GM21576 (cell line): ENCODE measurements around the gene CLDN15.
"Not testable (repeated sequence)": the region's sequence is repeated elsewhere in the genome, so short reads cannot be mapped to it uniquely, and the experiment has no call there.

Experiments used
- ATAC-seq: cut with Tn5 transposase; IDR thresholded peaks from one replicate; pipeline ENCODE4 v1.9.1; 2021; ENCODE audit warnings: mild to moderate bottlenecking, moderate library complexity; ENCODE audit not compliant: unreplicated experiment

CLDN15 gene

DNA sequence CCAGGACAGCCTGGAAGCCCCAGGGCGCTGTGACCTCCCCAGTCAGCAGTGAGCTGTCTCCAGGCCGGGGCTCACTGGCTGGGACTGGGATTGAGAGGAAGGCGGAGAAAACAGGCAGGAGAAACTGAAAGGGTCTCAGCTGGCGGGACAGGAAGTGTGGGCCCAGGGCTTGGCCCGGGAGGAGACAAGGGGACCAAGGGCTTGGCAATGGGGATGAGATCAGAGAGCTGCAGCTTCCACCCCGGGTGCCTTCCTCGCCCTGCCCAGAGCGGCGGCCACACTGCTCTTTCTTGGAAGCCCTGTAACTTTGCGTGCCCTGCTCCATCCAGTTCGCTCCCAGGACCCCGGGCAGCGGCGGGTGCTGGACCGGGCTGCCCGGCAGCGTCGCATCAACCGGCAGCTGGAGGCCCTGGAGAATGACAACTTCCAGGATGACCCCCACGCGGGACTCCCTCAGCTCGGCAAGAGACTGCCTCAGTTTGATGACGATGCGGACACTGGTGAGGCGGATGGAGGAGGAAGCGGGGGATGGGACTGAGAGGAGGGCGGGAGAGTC lies 15.2 kb downstream of the CLDN15 start:
- ATAC-seq = no peak

DNA sequence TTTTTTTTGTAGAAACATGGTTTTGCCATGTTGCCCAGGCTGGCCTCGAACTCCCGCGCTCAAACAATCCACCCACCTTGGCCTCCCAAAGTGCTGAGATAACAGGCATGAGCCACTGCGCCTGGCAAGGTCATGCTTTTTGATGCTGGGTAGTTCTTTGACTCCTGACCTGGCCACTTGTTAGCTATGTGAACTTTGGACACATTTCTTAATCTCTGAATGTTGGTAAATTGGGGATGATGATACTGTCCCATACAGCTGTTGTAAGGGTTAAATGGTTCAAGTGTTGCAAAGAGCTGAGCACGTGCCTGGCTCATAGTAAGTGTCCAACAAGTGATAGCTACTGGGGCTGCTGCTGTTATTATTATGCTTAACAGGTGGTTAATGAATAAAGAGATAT lies 17.3 kb downstream of the CLDN15 start:
- ATAC-seq = no peak

DNA sequence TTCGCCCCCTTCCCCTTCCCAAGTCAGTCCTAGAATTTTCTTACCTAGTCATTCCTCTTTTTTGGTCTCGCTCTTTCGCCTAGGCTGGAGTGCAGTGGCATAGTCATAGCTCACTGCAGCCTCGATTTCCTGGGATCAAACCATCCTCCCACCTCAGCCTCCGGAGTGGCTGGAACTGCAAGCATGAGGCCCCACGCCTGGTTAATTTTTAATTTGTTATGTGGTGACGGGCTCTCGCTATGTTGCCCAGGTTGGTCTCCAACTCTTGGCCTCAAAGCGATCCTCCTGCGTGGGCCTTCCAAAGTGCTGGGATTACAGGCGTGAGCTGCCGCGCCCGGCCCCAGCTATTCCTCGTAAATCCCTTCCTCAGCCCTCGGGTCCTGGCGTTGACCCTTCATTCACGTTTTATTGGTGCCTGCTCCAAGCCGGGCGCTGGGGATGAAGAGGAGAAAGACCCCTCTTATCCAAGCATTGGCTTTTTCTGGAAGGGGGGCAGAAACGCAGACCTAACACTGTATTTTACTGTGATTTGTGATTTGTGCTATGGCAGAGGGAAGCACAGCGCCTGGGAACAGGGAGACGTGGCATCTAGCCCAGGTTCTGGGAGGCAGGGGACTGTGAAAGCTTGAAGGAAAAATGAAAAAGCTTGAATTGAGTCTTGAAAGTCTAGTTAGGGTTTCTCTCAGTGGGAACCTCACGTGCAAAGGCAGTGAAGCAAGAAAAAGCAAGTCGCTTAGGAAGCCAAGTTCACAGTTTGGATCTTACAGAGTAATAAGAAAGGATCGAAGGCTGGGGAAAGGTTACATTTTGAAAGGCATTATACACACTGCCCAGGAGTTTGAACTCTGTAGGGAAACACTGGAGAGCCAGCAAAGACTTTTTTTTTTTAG lies 19.1 kb downstream of the CLDN15 start:
- no peak for ATAC-seq

DNA sequence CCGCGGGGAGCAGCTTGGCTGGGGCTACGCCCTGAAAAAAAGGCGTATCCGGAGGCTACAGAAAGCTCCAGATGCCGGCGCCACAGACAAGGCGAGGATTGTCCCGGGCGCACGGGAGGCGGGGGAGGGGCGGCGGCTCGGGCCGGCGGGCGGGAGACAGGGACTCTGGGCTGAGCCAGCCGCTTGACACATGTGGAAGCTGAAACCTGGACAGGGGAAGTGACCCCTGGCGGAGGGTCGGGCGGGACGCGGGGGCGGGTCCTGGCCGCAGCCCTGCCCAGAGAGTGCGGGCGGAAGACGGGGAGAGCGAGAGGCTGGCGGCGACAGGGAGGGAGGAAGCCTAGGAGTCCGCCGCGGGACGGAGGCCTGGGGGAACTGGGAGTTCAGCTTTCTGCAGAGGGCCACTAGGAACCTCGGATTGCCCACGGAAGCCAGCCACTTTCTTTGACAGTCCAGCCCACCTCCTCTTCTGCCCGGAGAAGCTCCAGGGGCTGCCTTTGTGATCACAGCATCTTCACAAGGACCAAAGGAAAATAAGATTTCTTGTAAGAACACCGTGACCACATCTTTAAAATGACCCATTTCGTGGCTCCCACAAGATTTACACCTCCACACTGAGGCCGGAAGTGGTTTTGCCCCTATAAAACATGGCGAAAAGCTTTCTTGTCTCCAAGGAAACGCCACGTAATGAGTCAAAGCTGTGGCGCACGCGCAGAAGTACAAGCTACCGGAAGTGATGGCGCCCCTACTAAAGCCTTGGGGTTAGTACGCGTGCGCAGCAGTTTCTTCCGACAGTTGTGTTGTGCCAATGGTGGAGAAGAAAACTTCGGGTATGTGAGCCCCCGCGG lies 20.0 kb downstream of the CLDN15 start, which contains the start of the genes PLOD3 and ZNHIT1:
Gene PLOD3, minus strand, starts transcription at position 194 of the 848 bp plus-strand sequence. CDS start 307 bp downstream, outside the sequence.
Gene ZNHIT1, plus strand, starts transcription at position 778 of the 848 bp plus-strand sequence. Its CDS starts 31 bp downstream, at position 809.
- peak; percentile 58 for ATAC-seq

DNA sequence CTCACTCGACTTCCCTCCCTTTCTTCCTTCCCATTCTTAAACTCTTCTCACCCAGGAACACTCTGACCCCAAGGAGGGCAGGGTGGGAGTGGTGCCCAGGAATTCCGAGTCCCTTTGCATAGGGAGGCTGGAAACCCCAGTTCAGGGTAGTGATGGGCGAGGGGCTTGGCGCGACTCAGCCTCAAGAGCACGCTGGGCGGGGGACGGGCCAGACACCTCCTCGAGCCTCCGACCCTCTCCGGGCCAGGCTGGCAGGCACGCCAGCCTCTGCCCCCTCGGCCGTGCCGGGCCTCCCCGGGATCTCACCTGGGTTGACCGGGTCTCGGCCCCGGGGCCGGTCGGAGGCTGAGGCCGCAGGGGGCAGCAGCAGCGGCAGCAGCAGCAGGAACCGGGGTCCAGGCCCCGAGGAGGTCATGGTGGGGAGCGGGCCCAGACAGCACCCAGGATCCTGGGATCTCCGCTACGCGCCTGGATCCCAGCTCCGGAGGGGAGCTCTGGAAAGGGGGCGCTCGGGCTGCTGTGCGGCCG lies 20.7 kb downstream of the CLDN15 start:
- ATAC-seq = peak; percentile 31

DNA sequence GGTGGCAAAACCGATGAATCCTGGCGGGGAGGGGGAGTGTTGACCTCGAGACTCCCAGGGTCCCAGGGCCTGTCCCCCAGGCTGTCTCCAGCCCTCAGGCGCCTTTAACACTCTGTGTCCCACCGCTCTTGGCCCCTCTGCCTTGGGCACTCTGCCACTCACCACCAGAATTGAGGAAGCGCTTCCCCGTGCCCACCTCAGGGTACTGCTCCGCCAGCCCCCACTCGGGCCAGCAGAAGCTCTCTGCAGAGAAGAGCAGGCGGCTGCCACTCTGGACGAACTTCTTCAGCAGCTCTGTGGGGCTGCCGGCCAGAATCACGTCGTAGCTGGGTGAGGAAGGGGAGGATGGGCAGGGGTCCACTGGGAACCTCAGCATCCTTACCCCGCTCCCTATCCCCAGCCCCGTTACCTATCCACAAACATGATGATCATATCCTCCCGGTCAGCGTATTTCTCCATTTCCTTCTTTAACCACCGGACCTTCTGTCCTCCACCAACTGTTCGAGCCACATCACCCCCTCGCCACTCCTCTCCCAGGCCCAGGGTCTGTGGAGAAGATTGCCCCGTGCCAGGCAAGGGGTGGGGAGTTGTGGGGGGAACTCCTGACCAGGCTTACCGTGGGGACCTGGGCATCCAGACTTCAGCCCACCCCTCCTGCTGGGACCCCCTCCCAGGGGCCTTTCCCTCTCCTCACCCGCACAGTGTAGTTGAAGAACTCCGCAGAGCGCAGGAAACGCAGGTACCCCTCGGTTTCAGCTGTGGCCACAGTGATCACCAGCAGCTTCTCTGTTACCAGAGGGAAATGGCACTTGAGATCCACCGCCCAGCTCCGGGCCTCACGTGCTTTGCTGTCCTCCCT lies 21.4 kb downstream of the CLDN15 start:
- no peak for ATAC-seq

DNA sequence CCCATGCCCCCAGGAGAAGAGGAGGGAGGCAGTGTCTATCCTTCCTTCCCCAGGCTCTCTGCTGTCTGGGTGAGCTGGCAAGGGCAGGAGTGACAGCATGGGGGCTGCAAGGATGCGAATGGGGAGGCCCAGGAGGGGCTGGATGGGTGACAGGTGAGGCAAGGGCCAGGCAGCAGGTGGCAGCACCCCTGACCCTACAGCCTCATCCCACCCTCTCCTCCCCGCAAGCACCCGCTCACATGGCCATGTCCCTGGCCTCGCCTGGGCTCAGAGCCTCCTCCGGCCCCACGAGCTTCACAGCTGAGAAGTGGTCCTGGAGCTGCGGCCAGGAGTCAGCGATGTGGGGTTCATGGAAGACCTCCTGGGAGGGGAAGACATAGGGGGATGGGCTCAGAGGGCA lies 25.6 kb downstream of the CLDN15 start:
- no peak for ATAC-seq

DNA sequence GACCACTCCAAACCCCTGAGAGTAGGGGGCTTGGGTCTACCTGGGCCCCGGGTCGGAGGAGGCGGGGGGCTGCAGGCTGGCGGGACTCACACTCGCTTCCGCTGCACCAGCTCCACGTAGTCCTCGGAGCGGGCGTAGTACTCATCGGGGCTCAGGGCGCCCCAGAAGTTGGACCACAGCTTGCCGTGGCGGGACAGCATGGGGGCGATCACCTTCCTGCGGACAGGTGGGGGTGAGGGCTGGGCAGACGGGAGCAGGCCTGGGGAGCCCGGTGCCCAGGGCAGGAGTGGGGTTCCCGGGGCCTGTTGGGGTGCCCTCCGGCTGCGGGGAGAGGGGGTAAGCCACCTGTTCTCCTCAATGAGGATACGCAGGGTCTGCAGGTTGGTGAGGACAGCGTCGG lies 26.1 kb downstream of the CLDN15 start:
- ATAC-seq = no peak

DNA sequence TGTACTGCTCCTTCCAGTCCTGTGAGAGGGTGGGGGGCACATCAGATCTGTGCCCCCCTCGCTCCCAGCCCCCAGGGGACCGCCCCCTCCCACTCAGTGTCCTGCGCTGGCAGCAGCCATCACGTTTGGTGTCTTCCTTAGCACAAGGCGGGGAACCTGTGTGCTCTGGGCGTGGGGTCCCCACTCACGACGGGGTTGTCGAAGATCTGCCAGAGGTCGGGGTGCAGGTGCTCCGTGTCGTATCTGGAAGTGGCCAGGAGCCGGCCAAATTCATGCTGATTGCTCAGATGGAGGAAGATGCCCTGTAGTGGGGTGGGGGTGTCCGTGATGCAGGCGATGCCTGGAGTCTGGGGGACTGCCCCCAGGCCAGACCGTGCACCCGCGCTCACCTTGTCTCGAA lies 27.5 kb downstream of the CLDN15 start:
- ATAC-seq = no peak

DNA sequence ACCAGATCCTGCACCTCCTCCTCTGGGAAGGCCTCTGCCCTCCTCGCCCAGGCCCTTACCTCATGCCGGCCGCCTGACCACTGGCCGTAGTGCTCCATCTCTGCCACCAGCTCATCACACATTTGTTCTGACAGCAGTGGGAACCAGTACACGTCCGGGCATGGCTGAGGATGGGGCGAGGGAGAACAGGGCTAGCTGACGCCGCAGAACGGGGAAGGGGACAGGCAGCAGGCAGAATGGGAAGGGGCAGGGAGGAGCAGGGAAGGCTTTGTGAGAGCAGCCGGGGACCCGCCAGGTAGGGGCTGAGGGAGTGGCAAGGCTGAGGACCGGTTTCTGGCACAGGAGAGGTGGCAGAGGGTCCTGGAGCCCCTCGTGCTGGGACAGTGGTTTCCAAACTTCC lies 28.8 kb downstream of the CLDN15 start:
- no peak for ATAC-seq

DNA sequence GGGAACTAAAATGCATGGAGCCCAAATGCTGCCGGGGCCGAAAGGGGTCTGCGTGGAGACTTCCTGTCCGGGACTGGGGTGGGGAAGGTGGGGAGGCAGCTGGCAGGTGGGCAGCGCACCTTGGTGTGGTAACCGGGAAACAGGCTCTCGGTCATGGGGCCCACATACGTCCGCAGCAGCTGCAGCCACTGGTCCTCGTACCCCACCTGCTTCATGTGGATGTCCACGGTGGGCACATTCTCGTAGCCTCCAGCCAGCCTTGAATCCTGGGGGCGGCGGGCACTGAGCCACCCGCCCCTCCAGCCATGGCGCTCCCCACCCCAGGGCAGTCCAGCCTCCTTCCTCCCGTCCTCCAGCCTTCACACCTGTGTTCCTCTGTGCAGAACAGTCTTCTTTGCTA lies 30.1 kb downstream of the CLDN15 start:
- no peak for ATAC-seq

DNA sequence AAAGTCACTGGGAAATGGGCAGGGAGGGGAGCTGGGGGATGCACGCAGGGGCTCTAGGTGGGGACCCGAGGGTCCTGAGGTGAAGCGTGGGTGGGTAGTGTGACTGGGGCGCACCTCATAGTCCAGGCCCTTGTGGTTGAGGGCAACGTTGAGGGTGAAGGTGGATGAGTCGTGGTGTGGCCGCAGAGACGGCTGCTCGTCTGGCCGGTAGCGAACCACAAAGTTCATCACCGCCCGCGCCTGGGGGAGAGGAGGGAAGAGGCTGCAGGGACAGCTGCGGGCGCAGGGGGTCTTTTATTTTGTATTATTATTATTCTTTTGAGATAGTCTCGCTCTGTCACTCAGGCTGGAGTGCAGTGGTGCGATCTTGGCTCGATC lies 30.9 kb downstream of the CLDN15 start:
- ATAC-seq = no peak

DNA sequence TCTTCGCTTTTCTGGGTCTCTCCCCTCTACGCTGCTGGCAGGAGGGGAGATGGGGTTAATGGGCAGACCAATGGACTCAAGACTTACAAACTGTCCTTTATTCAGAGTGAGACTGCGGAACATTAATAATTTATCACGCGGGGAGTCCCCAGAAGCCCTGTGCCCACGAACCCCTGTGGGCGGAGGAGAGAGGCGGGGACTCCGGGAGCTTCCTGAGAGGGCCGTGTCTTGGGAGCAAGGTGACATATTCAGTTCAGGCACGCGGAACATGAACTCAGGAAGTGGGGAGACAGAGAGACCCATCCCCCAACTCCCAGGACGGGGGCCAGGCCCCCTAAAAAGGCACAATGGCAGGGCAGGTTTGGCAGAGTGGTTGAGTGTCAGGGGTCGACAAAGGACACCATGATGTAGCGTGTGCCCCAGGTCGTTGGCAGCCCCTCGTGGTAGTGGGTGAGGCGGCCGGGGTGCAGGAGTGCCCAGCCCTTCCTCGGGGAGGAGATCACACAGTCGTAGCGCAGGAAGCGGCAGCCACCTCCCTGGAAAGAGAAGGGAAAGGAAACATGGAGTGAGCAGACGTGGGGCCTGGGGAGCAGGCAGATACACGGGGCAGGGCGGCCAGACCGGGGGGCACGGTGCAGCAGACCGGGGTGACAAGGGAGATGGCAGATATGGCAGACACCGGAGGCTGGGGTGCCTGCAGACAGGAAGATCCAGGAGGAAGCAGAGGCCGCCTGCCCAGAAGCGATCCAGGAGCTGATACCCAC lies 31.5 kb downstream of the CLDN15 start:
- no peak for ATAC-seq

DNA sequence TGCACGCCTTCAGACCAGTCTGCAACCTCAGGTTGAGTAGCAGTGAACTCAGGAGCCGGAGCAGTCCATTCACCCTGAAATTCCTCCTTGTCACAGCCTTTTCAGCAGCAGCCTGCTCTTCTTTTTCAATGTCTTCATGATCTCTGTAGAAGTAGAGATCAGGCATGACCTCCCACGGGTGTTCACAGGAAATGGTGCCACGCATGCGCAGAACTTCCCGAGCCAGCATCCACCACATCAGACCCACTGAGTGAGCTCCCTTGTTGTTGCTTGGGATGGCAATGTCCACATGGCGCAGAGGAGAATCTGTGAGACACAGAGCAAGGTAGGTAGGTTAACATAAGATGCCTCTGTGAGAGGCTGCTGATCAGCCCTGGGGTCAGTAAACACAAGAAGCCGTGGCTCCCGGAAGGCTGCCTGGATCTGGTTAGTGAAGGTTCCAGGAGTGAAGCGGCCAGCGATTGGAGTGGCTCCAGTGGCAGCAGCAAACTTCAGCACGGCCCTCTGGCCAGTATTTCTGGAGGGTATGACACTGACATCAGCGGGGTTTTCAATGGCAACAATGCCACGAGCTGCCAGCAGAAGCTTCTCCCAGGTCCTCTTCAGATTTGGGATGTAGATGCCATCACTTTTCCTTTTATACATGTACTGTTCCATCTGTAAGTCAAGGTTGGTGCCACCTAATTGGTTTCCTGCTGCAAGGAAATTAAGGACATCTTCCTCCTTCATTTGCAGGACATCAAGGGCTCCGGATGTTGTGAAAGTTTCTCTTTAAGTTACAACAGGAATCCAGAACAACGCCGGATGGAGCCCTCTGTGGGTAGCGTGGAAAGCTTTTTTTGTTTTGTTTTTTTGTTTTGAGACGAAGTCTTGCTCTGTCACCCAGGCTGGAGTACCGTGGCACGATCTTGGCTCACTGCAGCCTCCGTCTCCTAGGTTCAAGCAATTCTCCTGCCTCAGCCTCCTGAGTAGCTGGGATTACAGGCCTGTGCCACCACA lies 33.6 kb downstream of the CLDN15 start:
- not testable (repeated sequence) for ATAC-seq

DNA sequence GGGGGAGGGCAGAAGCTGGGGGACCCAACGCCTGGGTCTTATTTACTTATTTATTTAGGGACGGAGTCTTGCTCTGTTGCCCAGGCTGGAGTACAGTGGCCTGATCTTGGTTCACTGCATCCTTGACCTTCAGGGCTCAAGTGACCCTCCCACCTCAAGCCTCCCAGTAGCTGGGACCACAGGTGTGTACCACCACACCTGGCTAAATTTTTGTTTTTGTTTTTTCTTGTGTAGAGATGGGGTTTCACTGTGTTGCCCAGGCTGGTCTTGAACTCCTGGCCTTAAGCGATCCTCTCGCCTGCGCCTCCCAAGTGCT lies 35.0 kb downstream of the CLDN15 start:
- no peak for ATAC-seq

DNA sequence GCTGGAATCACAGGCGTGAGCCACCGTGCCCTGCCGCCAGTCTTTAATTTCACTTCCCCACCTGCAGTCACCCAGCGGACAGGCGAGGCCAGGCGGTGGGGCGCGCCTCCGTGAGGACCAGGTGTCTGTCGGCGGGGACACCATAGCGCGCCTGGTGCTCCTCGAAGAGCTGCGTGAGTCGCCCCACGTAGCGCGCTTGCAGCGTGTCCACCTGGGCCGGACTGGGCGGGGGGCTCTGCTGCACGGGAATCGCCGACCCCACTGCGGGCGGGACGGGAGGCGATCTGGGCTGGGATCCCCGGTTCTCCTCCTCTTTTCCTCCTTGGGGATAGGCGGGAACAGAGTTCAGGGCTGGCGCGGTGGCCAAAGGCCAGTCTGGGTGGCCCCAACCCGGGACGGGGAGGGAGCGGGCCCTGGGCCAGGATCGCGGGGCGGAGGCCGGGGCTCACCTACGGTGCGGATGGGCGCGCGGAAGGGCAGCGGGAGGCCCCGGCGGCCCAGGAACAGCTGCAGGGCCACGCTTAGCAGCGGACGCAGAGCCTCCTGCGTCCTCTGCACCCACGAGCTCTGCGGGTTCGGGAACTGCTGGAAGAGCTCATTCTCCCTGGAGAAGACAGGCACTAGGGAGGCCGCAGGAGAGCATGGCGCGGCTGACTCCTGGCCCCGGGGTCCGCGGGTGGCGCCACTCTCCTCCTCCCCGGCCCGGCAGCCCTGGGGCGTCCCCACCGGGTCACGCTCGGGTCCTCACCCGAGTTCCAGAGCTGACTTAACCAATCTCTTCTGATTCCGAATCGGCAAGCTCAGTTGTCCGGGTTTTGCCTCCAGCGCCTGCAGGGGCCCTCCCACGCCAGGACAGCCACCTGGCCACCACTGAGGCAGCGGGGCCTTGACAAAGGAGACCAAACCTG lies 35.7 kb downstream of the CLDN15 start:
- ATAC-seq = no peak

DNA sequence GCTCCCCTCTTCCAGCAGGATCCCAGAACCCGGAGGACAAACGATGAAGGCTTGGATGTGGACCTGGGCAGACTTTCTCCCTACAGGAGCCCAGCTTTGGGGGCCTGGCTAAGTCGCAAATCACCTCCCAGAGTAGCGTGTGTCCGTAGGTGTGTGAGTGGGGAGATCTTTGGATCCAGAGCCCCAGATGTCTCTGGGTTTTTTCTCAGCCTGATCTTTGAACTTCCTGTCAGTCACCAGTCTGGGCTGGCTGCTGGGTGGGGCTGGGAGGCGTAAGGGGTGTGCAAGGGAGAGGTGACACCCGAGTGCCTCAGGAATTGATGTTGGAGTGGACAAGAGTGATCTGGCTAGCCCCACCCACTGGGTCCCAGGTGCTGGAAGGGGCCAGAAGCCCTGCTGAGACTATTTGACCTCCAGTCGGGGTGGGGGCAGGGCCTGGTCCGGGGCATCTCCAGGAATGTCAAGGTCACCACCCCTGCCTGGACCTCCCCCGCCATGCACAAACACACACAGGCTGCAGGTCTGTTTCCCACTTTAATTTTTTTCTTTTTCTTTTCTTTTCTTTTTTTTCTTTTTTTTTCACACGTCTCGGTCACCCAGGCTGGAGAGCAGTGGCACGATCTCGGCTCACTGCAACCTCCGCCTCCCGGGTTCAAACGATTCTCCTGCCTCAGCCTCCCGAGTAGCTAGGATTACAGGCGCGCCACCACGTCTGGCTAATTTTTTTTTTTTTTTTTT lies 36.6 kb downstream of the CLDN15 start, which contains the start of gene MOGAT3:
Gene MOGAT3, minus strand, starts transcription at position 175 of the 738 bp plus-strand sequence. CDS start 182 bp downstream, outside the sequence.
- ATAC-seq = no peak
